GM18951 (cell line): ENCODE measurements around the gene SMIM28.
"Not testable (repeated sequence)": the region's sequence is repeated elsewhere in the genome, so short reads cannot be mapped to it uniquely, and the experiment has no call there.

ENCODE experiments used
- POLR2A ChIP-seq: IDR thresholded peaks from 4 replicates; pipeline ENCODE4 v1.6.1; 2011; ENCODE audit warnings: mild to moderate bottlenecking; ENCODE audit not compliant: insufficient read length, insufficient read depth; ENCODE audit errors: extremely low read depth
- in situ Hi-C: fragments of 300-500 bp; cut with MboI; formaldehyde crosslinking; loops from one replicate; pipeline ENCODE4 v1.12.0; 2022; ENCODE audit warnings: low sequenced_read_pairs, mixed read lengths, inconsistent platforms; ENCODE audit not compliant: unreplicated experiment

SMIM28 gene

GRCh38 chr6:138421608-138422007 lies 43.9 kb downstream of the SMIM28 start:
- in situ Hi-C loops = no loop called here
- TF ChIP-seq POLR2A = no peak

- in situ Hi-C loops = no loop called here
Measured at GRCh38 chr6:138422861-138423260, 45.2 kb downstream of the SMIM28 start.

GRCh38 chr6:138424004-138424904 lies 46.5 kb downstream of the SMIM28 start:
- in situ Hi-C loops = no loop called here
- no peak for TF ChIP-seq POLR2A

More at GRCh38 chr6:138422861-138423260, 45.2 kb downstream of the SMIM28 start:
- TF ChIP-seq POLR2A = no peak

GRCh38 chr6:138425256-138425655 lies 47.6 kb downstream of the SMIM28 start:
- in situ Hi-C loops = not testable (repeated sequence)

- in situ Hi-C loops = no loop called here
Measured at GRCh38 chr6:138426500-138427123, 48.9 kb downstream of the SMIM28 start.

GRCh38 chr6:138427701-138428100 lies 50.0 kb downstream of the SMIM28 start:
- in situ Hi-C loops = no loop called here

More at GRCh38 chr6:138426500-138427123, 48.9 kb downstream of the SMIM28 start:
- no peak for TF ChIP-seq POLR2A

GRCh38 chr6:138428944-138429598 lies 51.4 kb downstream of the SMIM28 start:
- in situ Hi-C loops = no loop called here
- no peak for TF ChIP-seq POLR2A

More at GRCh38 chr6:138427701-138428100, 50.0 kb downstream of the SMIM28 start:
- no peak for TF ChIP-seq POLR2A

- in situ Hi-C loops = loop anchor here (5.0 kb wide), 1 partner anchor 88 kb away; no protein-coding TSS in a partner anchor
- TF ChIP-seq POLR2A = no peak
Measured at GRCh38 chr6:138429761-138430160, 52.1 kb downstream of the SMIM28 start.

- in situ Hi-C loops = loop anchor here (5.0 kb wide), 1 partner anchor 87 kb away; no protein-coding TSS in a partner anchor
- no peak for TF ChIP-seq POLR2A
Measured at GRCh38 chr6:138430361-138431145, 52.8 kb downstream of the SMIM28 start.

GRCh38 chr6:138431256-138432062 lies 53.8 kb downstream of the SMIM28 start:
- in situ Hi-C loops = loop anchor here (5.0 kb wide), 1 partner anchor 86 kb away; no protein-coding TSS in a partner anchor

GRCh38 chr6:138432063-138432356 lies 54.3 kb downstream of the SMIM28 start:
- in situ Hi-C loops = loop anchor here (5.0 kb wide), 1 partner anchor 85 kb away; no protein-coding TSS in a partner anchor

More at GRCh38 chr6:138431256-138432062, 53.8 kb downstream of the SMIM28 start:
- no peak for TF ChIP-seq POLR2A

More at GRCh38 chr6:138432063-138432356, 54.3 kb downstream of the SMIM28 start:
- no peak for TF ChIP-seq POLR2A
